Vagina (tissue), 2 donors: ENCODE results near the gene ADIRF.

Source experiments
- POLR2A ChIP-seq, 2 donors: fragments of 450-650 bp; IDR thresholded peaks; one replicate each; pipeline ENCODE4 v1.6.1; 2017; ENCODE audit warnings: antibody characterized with exemption in 2 of 2, mild to moderate bottlenecking in 2 of 2, moderate library complexity in 2 of 2
- POLR2AphosphoS5 ChIP-seq, 2 donors: sonication (generic); formaldehyde crosslinking; IDR thresholded peaks; one replicate each; pipeline ENCODE4 v1.9.0; 2017; ENCODE audit warnings: antibody characterized with exemption in 2 of 2, mild to moderate bottlenecking in 2 of 2, low read depth in 1 of 2; ENCODE audit not compliant: insufficient read depth in 1 of 2
- TF ChIP-seq, protein P1 (sequence below), 3 experiments: fragments of 450-650 bp in 2 of 3; fragments of 200-600 bp in 1 of 3; sonication (generic) in 1 of 3; IDR thresholded peaks; one replicate each; pipeline ENCODE4 v1.5.1; 2017 to 2019; ENCODE audit warnings: antibody characterized with exemption in 3 of 3, mild to moderate bottlenecking in 2 of 3, moderate library complexity in 2 of 3

DNA sequence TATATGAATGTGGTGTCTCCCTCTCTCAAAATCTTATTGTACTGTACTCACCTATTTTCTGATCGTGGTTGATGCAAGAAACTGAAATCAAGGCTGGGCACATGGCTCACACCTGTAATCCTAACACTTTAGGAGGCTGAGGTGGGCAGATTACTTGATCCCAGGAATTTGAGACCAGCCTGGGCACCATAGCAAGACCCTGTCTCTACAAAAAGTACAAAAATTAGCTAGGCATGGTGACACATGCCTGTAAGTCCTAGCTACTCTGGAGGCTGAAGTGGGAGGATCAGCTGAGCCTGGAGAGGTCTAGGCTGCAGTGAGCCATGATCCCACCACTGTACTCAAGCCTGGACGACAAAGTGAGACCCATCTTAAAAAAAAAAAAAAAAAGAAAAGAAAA lies 26.9 kb upstream of the ADIRF start:
- TF ChIP-seq POLR2A (IDR thresholded peaks at IDR 0.05): no peak
- TF ChIP-seq, protein P1, sequence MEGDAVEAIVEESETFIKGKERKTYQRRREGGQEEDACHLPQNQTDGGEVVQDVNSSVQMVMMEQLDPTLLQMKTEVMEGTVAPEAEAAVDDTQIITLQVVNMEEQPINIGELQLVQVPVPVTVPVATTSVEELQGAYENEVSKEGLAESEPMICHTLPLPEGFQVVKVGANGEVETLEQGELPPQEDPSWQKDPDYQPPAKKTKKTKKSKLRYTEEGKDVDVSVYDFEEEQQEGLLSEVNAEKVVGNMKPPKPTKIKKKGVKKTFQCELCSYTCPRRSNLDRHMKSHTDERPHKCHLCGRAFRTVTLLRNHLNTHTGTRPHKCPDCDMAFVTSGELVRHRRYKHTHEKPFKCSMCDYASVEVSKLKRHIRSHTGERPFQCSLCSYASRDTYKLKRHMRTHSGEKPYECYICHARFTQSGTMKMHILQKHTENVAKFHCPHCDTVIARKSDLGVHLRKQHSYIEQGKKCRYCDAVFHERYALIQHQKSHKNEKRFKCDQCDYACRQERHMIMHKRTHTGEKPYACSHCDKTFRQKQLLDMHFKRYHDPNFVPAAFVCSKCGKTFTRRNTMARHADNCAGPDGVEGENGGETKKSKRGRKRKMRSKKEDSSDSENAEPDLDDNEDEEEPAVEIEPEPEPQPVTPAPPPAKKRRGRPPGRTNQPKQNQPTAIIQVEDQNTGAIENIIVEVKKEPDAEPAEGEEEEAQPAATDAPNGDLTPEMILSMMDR (IDR thresholded peaks at IDR 0.05): no peak
- TF ChIP-seq POLR2AphosphoS5 (IDR thresholded peaks at IDR 0.05; ENCODE audit: insufficient read depth in 1 of 2, low read depth in 1 of 2): no peak
